ENCODE results near the gene PAPPA2. TPM values are rescaled to one million over a fixed set of nuclear protein-coding genes. Genes with fewer than 3 reads are reported as not detected.

Gene PAPPA2
- total RNA-seq, 1 experiment from 2014 or later: 0.81 TPM

DNA sequence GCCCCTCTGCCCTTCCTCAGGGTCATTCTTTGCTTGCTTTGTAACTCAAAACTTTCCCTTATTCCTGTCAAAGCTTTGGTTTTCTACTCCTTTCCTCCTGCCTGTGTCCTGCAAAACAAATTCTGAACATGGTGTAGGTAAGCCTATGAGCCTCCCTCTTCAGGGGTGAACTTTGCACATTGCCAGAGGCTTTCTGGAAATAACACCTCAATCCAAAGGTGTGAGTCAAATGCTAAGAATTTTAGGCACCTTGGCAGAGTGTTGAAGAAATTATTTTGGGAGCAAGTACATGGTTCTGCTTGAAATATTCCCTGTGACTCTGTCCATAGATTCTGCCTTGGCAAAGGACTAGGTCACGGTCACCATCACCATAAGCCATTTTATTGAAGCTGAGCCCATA is 70.0 kb downstream of the PAPPA2 start:
- no peak overlapping the region for H3K27ac ChIP-seq (ENCODE audit: insufficient read length, low read depth, low read length)
- no peak overlapping the region for H4K8ac ChIP-seq (replicated peaks; ENCODE audit: insufficient read length, low read depth, low read length)
- no CpG with 5 or more reads among the region's 1 CpG for WGBS (ENCODE audit: extremely low coverage, insufficient read length, low lambda C conversion rate)
- no peaks in the 10 kb centered on the region for H3K9me3 ChIP-seq (ENCODE audit: control insufficient read depth, low read depth, low read length)
- no peak overlapping the region for H3K4ac ChIP-seq (ENCODE audit: low read depth, low read length)
- H2BK15ac ChIP-seq (ENCODE audit: low read depth, low read length): no peak overlapping the region
- no peak overlapping the region for H2AK5ac ChIP-seq (ENCODE audit: insufficient read length, low read length)
- H2BK120ac ChIP-seq (ENCODE audit: low read depth, low read length, poor library complexity, severe bottlenecking): no peak overlapping the region
- no peak overlapping the region for H2BK12ac ChIP-seq (ENCODE audit: insufficient read length, low read depth, low read length)
- TF ChIP-seq, protein P1, sequence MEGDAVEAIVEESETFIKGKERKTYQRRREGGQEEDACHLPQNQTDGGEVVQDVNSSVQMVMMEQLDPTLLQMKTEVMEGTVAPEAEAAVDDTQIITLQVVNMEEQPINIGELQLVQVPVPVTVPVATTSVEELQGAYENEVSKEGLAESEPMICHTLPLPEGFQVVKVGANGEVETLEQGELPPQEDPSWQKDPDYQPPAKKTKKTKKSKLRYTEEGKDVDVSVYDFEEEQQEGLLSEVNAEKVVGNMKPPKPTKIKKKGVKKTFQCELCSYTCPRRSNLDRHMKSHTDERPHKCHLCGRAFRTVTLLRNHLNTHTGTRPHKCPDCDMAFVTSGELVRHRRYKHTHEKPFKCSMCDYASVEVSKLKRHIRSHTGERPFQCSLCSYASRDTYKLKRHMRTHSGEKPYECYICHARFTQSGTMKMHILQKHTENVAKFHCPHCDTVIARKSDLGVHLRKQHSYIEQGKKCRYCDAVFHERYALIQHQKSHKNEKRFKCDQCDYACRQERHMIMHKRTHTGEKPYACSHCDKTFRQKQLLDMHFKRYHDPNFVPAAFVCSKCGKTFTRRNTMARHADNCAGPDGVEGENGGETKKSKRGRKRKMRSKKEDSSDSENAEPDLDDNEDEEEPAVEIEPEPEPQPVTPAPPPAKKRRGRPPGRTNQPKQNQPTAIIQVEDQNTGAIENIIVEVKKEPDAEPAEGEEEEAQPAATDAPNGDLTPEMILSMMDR (conservative IDR thresholded peaks at IDR 0.05): no peak
- H2BK20ac ChIP-seq (ENCODE audit: low read depth, low read length, poor library complexity, severe bottlenecking): no peak overlapping the region
- H3K9ac ChIP-seq (ENCODE audit: extremely low read depth, insufficient read length, low read length): no peak overlapping the region
- no peak overlapping the region for H3K4me2 ChIP-seq (ENCODE audit: insufficient read depth, insufficient read length, low read length)
- H3K79me2 ChIP-seq (ENCODE audit: insufficient read depth, low read length): no peaks in the 10 kb centered on the region
- no peaks in the 10 kb centered on the region for H3K4me1 ChIP-seq (ENCODE audit: insufficient read depth, low read length)
- H3K18ac ChIP-seq (ENCODE audit: insufficient read length, low read depth, low read length): no peak overlapping the region
- peaks cover 3 to 10% of the 10 kb centered on the region in 2 experiments; a peak in 3 of 4 replicates for H3K4me1 Mint-ChIP-seq
- no peaks in the 10 kb centered on the region for H3K27me3 ChIP-seq (ENCODE audit: insufficient read depth, low read length)
- H2BK5ac ChIP-seq (ENCODE audit: insufficient read length, low read length): no peak overlapping the region
- H3K23me2 ChIP-seq (ENCODE audit: insufficient read length, low read depth, low read length, poor library complexity, severe bottlenecking): no peaks in the 10 kb centered on the region
- H3K9me3 Mint-ChIP-seq: no peaks in the 10 kb centered on the region
- H3K14ac ChIP-seq (ENCODE audit: insufficient read depth, low read length): no peak overlapping the region
- no peak overlapping the region for H3K23ac ChIP-seq (ENCODE audit: insufficient read length, low read depth, low read length)
- no peak overlapping the region for H3K27ac Mint-ChIP-seq
- no peaks in the 10 kb centered on the region for H3K36me3 Mint-ChIP-seq (ENCODE audit: insufficient read depth in 1 of 3, low read depth in 3 of 3)
- no peak overlapping the region for H4K5ac ChIP-seq (ENCODE audit: insufficient read length, low read depth, low read length)
- DNase-seq: no peak
- no peak overlapping the region for H4K91ac ChIP-seq (ENCODE audit: insufficient read length, low read depth, low read length)
- H3T11ph ChIP-seq (ENCODE audit: low read length): no peak overlapping the region
- no peak overlapping the region for H3K56ac ChIP-seq (ENCODE audit: insufficient read length, low read depth, low read length)
- no peaks in the 10 kb centered on the region for H4K20me1 ChIP-seq (ENCODE audit: control insufficient read depth, insufficient read depth, insufficient read length)
- H3K4me3 Mint-ChIP-seq: no peak overlapping the region
- no peak overlapping the region for H2AFZ ChIP-seq (ENCODE audit: low read length)
- H3K79me1 ChIP-seq (ENCODE audit: insufficient read depth, low read depth, low read length, poor library complexity, severe bottlenecking): no peaks in the 10 kb centered on the region
- no peaks in the 10 kb centered on the region; the same call in 1 of the 2 replicates for H3K27me3 Mint-ChIP-seq (ENCODE audit: low read depth)
